Activated naive CD8-positive, alpha-beta T cell treated with anti-CD3 and anti-CD28 coated beads, Interleukin-2, amount 10 ng/mL, durations not matched to agents 7 days and 5 days (primary cell): ENCODE results near the gene PIP4P1. TPM values are rescaled to one million over a fixed set of nuclear protein-coding genes. Genes with fewer than 3 reads are reported as not detected.

Source experiments
- ATAC-seq: fragments of 150-1000 bp; cut with Tn5 transposase; one replicate; pipeline ENCODE4 v1.10.0; 2021; ENCODE audit warnings: low read depth, moderate library complexity
- POLR2A ChIA-PET: fragments of 350-600 bp; sonication (Branson Sonifier 250); formaldehyde crosslinking; loops from one replicate; lab custom pipeline; 2021; ENCODE audit warnings: antibody characterized with exemption; lab: Charles Lee
- DNase-seq: peaks from one replicate; pipeline ENCODE4 v3.0.0; 2021
- H3K27ac Mint-ChIP-seq: one replicate; pipeline ENCODE4 v1.8.0; 2022; ENCODE audit warnings: mild to moderate bottlenecking, mixed read lengths
- H3K27me3 Mint-ChIP-seq: one replicate; pipeline ENCODE4 v1.8.0; 2022; ENCODE audit warnings: mild to moderate bottlenecking, moderate library complexity, mixed read lengths
- H3K36me3 Mint-ChIP-seq: one replicate; pipeline ENCODE4 v1.8.0; 2021; ENCODE audit warnings: mild to moderate bottlenecking, mixed read lengths
- H3K4me1 Mint-ChIP-seq: one replicate; pipeline ENCODE4 v1.8.0; 2021; ENCODE audit warnings: mixed read lengths
- H3K4me3 Mint-ChIP-seq: one replicate; pipeline ENCODE4 v1.8.0; 2022; ENCODE audit warnings: mild to moderate bottlenecking, moderate library complexity, mixed read lengths
- H3K9me3 Mint-ChIP-seq: one replicate; pipeline ENCODE4 v1.8.0; 2021; ENCODE audit warnings: mixed read lengths
- total RNA-seq, 2 experiments: library from RNA; stranded (reverse); gene quantifications; one replicate each; pipeline ENCODE4 v1.2.3, GENCODE V29; 2021

The PIP4P1 gene
- total RNA-seq, 2 experiments from 2014 or later = 42.4 to 45.8 TPM

DNA sequence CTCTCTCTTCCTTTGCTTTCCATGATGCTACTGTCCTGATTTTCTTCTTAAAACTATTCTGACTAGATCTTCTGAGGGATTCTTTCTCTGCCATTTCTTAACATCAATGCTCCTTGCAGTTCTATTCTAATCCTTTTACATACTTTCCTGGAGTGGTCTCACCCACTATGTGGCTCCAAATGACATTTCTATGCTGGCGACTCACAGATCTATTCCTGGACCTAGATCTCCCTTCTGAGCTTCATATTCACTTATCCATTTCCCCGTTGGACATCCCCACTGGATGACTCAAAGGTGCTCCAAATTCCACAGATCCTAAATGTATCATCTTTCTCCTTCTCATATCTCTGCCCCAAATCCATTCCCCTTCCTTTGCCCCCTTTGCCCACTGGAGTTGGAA lies 52.0 kb downstream of the PIP4P1 start:
- peaks cover 31% of the 10 kb centered on the region for H3K36me3 Mint-ChIP-seq
- no peak overlapping the region for H3K4me3 Mint-ChIP-seq
- no peaks in the 10 kb centered on the region for H3K27me3 Mint-ChIP-seq
- H3K4me1 Mint-ChIP-seq = peaks cover 33% of the 10 kb centered on the region
- no peak overlapping the region for H3K27ac Mint-ChIP-seq
- POLR2A ChIA-PET = no interaction called here
- no peaks in the 10 kb centered on the region for H3K9me3 Mint-ChIP-seq
- DNase-seq (no peak), ATAC-seq (no peak)

Other genes with a start within 250 kb of the PIP4P1 start
- gene OR11H6, start 237.7 kb downstream of the PIP4P1 start, total RNA-seq = not detected
- not detected for gene OR11H7, start 232.5 kb downstream of the PIP4P1 start, total RNA-seq
- not detected for gene OR11H4, start 222.1 kb downstream of the PIP4P1 start, total RNA-seq
- gene TTC5, start 155.5 kb downstream of the PIP4P1 start, total RNA-seq = 10 to 100 TPM; 21.9 to 22.2 TPM
- gene CCNB1IP1, start 128.2 kb downstream of the PIP4P1 start, total RNA-seq = 10 to 100 TPM; 35.0 to 39.5 TPM
- gene PARP2, start 117.8 kb downstream of the PIP4P1 start, total RNA-seq = 10 to 100 TPM; 28.3 to 32.7 TPM
- gene TEP1, start 47.9 kb downstream of the PIP4P1 start, total RNA-seq = 10 to 100 TPM; 57.9 to 68.3 TPM
- 1 to 10 TPM; 3.4 to 3.6 TPM for gene KLHL33, start 25.3 kb downstream of the PIP4P1 start, total RNA-seq
- 10 to 100 TPM; 63.5 to 65.3 TPM for gene OSGEP, start 6.6 kb downstream of the PIP4P1 start, total RNA-seq
- gene APEX1, start 6.2 kb downstream of the PIP4P1 start, total RNA-seq = 100 to 1,000 TPM; 118 to 123 TPM
- gene PNP, start 8.0 kb upstream of the PIP4P1 start, total RNA-seq = 100 to 1,000 TPM; 135 to 141 TPM
- gene RNASE10, start 44.1 kb upstream of the PIP4P1 start, total RNA-seq = 1 to 10 TPM in 1 of 2 experiments, under 1 TPM in 1; 0.44 to 1.2 TPM
- not detected for gene RNASE9, start 99.6 kb upstream of the PIP4P1 start, total RNA-seq
- not detected for gene RNASE11, start 126.6 kb upstream of the PIP4P1 start, total RNA-seq
- not detected for gene RNASE12, start 129.9 kb upstream of the PIP4P1 start, total RNA-seq
- gene OR6S1, start 180.3 kb upstream of the PIP4P1 start, total RNA-seq = not detected
- gene RNASE4, start 223.1 kb upstream of the PIP4P1 start, total RNA-seq = 1 to 10 TPM in 1 of 2 experiments, under 1 TPM in 1; 0.62 to 1.0 TPM
- 1 to 10 TPM; 1.0 to 1.5 TPM for gene ANG, start 227.3 kb upstream of the PIP4P1 start, total RNA-seq